A673 (cell line): Measurements from ENCODE around the gene SUPT3H. TPM values are rescaled to one million over a fixed set of nuclear protein-coding genes. Genes with fewer than 3 reads are reported as not detected.
"Not testable (repeated sequence)": the region's sequence is repeated elsewhere in the genome, so short reads cannot be mapped to it uniquely, and the experiment has no call there.

Experiments used
- BruUV-seq: library from RNA; stranded (reverse); fragments of 400-500 nt; replicated peaks from 2 replicates; lab custom pipeline; 2021; lab: Mats Ljungman, UMichigan
- CTCF ChIA-PET: fragments of 300-600 bp; sonication (Branson Sonifier 250); formaldehyde crosslinking; loops from one replicate; lab custom pipeline; 2022; ENCODE audit warnings: antibody characterized with exemption; lab: Charles Lee
- POLR2A ChIA-PET: fragments of 300-600 bp; sonication (Branson Sonifier 250); formaldehyde crosslinking; loops from one replicate; lab custom pipeline; 2022; ENCODE audit warnings: antibody characterized with exemption; ENCODE audit not compliant: low non-redundant PET; lab: Charles Lee
- DNase-seq: peaks from one replicate; pipeline ENCODE4 v3.0.0-alpha.2; 2015; ENCODE audit warnings: low spot score
- H3K27ac ChIP-seq: fragments of 200-600 bp; sonication (generic); 2 replicates; pipeline ENCODE4 v1.5.1; 2016; ENCODE audit warnings: mixed run types, low read depth, mild to moderate bottlenecking, mixed read lengths, antibody characterized with exemption, low read length; ENCODE audit not compliant: poor library complexity, severe bottlenecking
- H3K27me3 ChIP-seq: fragments of 200-600 bp; sonication (generic); replicated peaks from 2 replicates; pipeline ENCODE4 v1.6.1; 2017; ENCODE audit warnings: mixed run types, low read depth, mild to moderate bottlenecking, mixed read lengths, antibody characterized with exemption, low read length; ENCODE audit not compliant: insufficient read depth, poor library complexity
- H3K36me3 ChIP-seq: fragments of 200-600 bp; sonication (generic); 2 replicates; pipeline ENCODE4 v1.6.1; 2016; ENCODE audit warnings: mixed run types, mild to moderate bottlenecking, mixed read lengths, antibody characterized with exemption, low read length; ENCODE audit not compliant: insufficient read depth, poor library complexity, severe bottlenecking
- H3K4me1 ChIP-seq: fragments of 200-600 bp; sonication (generic); 2 replicates; pipeline ENCODE4 v1.6.1; 2017; ENCODE audit warnings: mixed run types, mild to moderate bottlenecking, mixed read lengths, antibody characterized with exemption, low read length; ENCODE audit not compliant: insufficient read depth, poor library complexity, severe bottlenecking
- H3K4me3 ChIP-seq: fragments of 200-600 bp; sonication (generic); 2 replicates; pipeline ENCODE4 v1.5.1; 2016; ENCODE audit warnings: low read depth, mixed run types, mild to moderate bottlenecking, mixed read lengths, low read length; ENCODE audit not compliant: poor library complexity, severe bottlenecking
- H3K9me3 ChIP-seq: fragments of 200-600 bp; sonication (generic); 2 replicates; pipeline ENCODE4 v1.6.1; 2016; ENCODE audit warnings: mixed run types, low read depth, mild to moderate bottlenecking, mixed read lengths, antibody characterized with exemption, low read length; ENCODE audit not compliant: poor library complexity, severe bottlenecking
- EZH2 ChIP-seq: fragments of 200-600 bp; sonication (generic); IDR thresholded peaks from 2 replicates; pipeline ENCODE4 v1.6.1; 2017; ENCODE audit warnings: borderline replicate concordance, low read depth, mild to moderate bottlenecking, mixed read lengths, antibody characterized with exemption, low read length; ENCODE audit not compliant: poor library complexity, severe bottlenecking
- intact Hi-C: fragments of 100-400 bp; cut with micrococcal nuclease; formaldehyde crosslinking; loops from one replicate; pipeline ENCODE4 v1.10.0; 2022; ENCODE audit not compliant: unreplicated experiment
- total RNA-seq: library from RNA; stranded (reverse); gene quantifications from 2 replicates; pipeline ENCODE4 v1.2.3, GENCODE V29; 2021
- TF ChIP-seq, protein P1 (sequence below): fragments of 300-800, 200-600 bp; sonication (generic); conservative IDR thresholded peaks from 2 replicates; pipeline ENCODE4 v1.5.1; 2017; ENCODE audit warnings: low read depth, mild to moderate bottlenecking, antibody characterized with exemption, low read length, moderate library complexity, mixed read lengths

The SUPT3H gene
- total RNA-seq, 1 experiment from 2014 or later = 10.8 TPM

- Histone ChIP-seq H3K27me3 (no peaks in the 10 kb centered on the region), H3K36me3 (no peaks in the 10 kb centered on the region), H3K9me3 (no peaks in the 10 kb centered on the region), H3K4me3 (no peak overlapping the region), H3K4me1 (no peaks in the 10 kb centered on the region), H3K27ac (no peak overlapping the region)
- CTCF ChIA-PET = no interaction called here
- POLR2A ChIA-PET = no interaction called here
- intact Hi-C loops = no loop called here
- TF ChIP-seq EZH2 = no peak
- TF ChIP-seq, protein P1, sequence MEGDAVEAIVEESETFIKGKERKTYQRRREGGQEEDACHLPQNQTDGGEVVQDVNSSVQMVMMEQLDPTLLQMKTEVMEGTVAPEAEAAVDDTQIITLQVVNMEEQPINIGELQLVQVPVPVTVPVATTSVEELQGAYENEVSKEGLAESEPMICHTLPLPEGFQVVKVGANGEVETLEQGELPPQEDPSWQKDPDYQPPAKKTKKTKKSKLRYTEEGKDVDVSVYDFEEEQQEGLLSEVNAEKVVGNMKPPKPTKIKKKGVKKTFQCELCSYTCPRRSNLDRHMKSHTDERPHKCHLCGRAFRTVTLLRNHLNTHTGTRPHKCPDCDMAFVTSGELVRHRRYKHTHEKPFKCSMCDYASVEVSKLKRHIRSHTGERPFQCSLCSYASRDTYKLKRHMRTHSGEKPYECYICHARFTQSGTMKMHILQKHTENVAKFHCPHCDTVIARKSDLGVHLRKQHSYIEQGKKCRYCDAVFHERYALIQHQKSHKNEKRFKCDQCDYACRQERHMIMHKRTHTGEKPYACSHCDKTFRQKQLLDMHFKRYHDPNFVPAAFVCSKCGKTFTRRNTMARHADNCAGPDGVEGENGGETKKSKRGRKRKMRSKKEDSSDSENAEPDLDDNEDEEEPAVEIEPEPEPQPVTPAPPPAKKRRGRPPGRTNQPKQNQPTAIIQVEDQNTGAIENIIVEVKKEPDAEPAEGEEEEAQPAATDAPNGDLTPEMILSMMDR = no peak
- DNase-seq = no peak
- BruUV-seq = no TSS peak
These were observed 84.4 kb downstream of the SUPT3H start for GRCh38 chr6:45293306-45293705.

GRCh38 chr6:45289751-45290514, 87.8 kb downstream of the SUPT3H start:
- Histone ChIP-seq H3K9me3 (no peaks in the 10 kb centered on the region), H3K4me1 (no peaks in the 10 kb centered on the region), H3K36me3 (no peaks in the 10 kb centered on the region), H3K27me3 (no peaks in the 10 kb centered on the region), H3K27ac (no peak overlapping the region), H3K4me3 (no peak overlapping the region)
- CTCF ChIA-PET = no interaction called here
- intact Hi-C loops = no loop called here
- POLR2A ChIA-PET = no interaction called here
- TF ChIP-seq, protein P1 = no peak
- TF ChIP-seq EZH2 = no peak
- BruUV-seq = no TSS peak
- DNase-seq = no peak

GRCh38 chr6:45286707-45287106, 91.0 kb downstream of the SUPT3H start:
- CTCF ChIA-PET, H3K9me3 ChIP-seq, POLR2A ChIA-PET, intact Hi-C loops, DNase-seq, BruUV-seq, H3K27me3 ChIP-seq, H3K4me3 ChIP-seq, H3K27ac ChIP-seq, H3K36me3 ChIP-seq, H3K4me1 ChIP-seq: not testable (repeated sequence)

DNA sequence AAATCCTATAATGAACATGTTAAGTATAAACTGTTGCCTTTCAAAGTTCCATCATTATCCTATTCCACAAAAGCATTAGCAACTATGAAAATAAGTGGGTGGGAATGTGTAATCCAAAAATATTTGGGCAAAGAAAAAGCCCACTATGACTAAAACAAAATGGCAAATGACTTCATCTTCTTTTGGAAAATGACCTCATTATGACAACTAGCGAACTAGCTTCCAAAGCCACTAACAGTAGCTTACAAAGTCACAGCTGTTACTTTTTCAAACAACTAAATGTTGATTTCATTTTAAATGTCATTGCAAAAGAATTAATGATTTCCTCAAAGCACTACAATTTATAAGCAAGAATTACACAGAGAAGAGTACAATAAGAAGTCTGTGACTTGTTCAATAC, 99.4 kb downstream of the SUPT3H start:
- H3K27ac ChIP-seq = no peak overlapping the region
- CTCF ChIA-PET = no interaction called here
- TF ChIP-seq EZH2 = no peak
- TF ChIP-seq, protein P1 = no peak
- H3K4me1 ChIP-seq = peaks cover 4% of the 10 kb centered on the region
- H3K36me3 ChIP-seq = no peaks in the 10 kb centered on the region
- intact Hi-C loops = no loop called here
- DNase-seq = no peak
- no peak overlapping the region for H3K4me3 ChIP-seq
- H3K27me3 ChIP-seq = no peaks in the 10 kb centered on the region
- POLR2A ChIA-PET = no interaction called here
- BruUV-seq = no TSS peak
- no peaks in the 10 kb centered on the region for H3K9me3 ChIP-seq

- H3K27ac ChIP-seq, H3K9me3 ChIP-seq, BruUV-seq, DNase-seq, POLR2A ChIA-PET, CTCF ChIA-PET, H3K36me3 ChIP-seq, H3K4me1 ChIP-seq, H3K27me3 ChIP-seq, intact Hi-C loops, H3K4me3 ChIP-seq: not testable (repeated sequence)
These were observed 100.0 kb downstream of the SUPT3H start for GRCh38 chr6:45277741-45278140.
